Keratinocyte (primary cell): Measurements from ENCODE around the gene S100A2. TPM values are rescaled to one million over a fixed set of nuclear protein-coding genes. Genes with fewer than 3 reads are reported as not detected.

ENCODE experiments used
- DNase-seq: peaks from one replicate; pipeline ENCODE4 v3.0.0-alpha.2; 2011; ENCODE audit warnings: low read depth, missing footprints, low spot score
- FAIRE-seq: peaks from 2 replicates; lab custom pipeline; 2011; peaks lifted over from hg19 to GRCh38; lab: Jason Lieb, UNC
- H2AFZ ChIP-seq: 2 replicates; pipeline ENCODE4 v1.6.0; 2012; ENCODE audit warnings: low read length, control low read depth, inconsistent platforms; ENCODE audit not compliant: control insufficient read depth
- H3K27ac ChIP-seq: 2 replicates; pipeline ENCODE4 v1.5.1; 2011; ENCODE audit warnings: low read length; ENCODE audit not compliant: control insufficient read depth, insufficient read depth
- H3K27me3 ChIP-seq: 3 replicates; pipeline ENCODE4 v1.6.0; 2011; ENCODE audit warnings: low read length; ENCODE audit not compliant: control insufficient read depth, insufficient read depth; ENCODE audit errors: extremely low read depth
- H3K36me3 ChIP-seq, 2 experiments: 2 replicates in 1 of 2; 3 replicates in 1 of 2; pipeline ENCODE4 v1.5.1; 2011; ENCODE audit warnings: low read length in 2 of 2, mild to moderate bottlenecking in 1 of 2; ENCODE audit not compliant: control insufficient read depth in 2 of 2, insufficient read depth in 2 of 2; ENCODE audit errors: extremely low read depth in 1 of 2
- H3K4me1 ChIP-seq: 3 replicates; pipeline ENCODE4 v1.5.1; 2011; ENCODE audit warnings: low read length; ENCODE audit not compliant: control insufficient read depth, insufficient read depth; ENCODE audit errors: extremely low read depth
- H3K4me2 ChIP-seq: 3 replicates; pipeline ENCODE4 v1.6.0; 2011; ENCODE audit warnings: low read depth, low read length; ENCODE audit not compliant: control insufficient read depth, insufficient read depth; ENCODE audit errors: extremely low read depth
- H3K4me3 ChIP-seq, 3 experiments: fragments of 200-600 bp in 1 of 3; sonication (generic) in 1 of 3; 2 replicates in 2 of 3; 3 replicates in 1 of 3; pipeline ENCODE4 v1.5.1; 2011 to 2016; ENCODE audit warnings: low read length in 3 of 3, mild to moderate bottlenecking in 3 of 3, control low read depth in 2 of 3, inconsistent platforms in 1 of 3, low read depth in 1 of 3, mixed read lengths in 1 of 3, mixed run types in 1 of 3, moderate library complexity in 1 of 3; ENCODE audit not compliant: control insufficient read depth in 2 of 3, insufficient read depth in 2 of 3; ENCODE audit errors: extremely low read depth in 1 of 3
- H3K79me2 ChIP-seq: 2 replicates; pipeline ENCODE4 v1.6.0; 2012; ENCODE audit warnings: low read length; ENCODE audit not compliant: control insufficient read depth, insufficient read depth
- H3K9ac ChIP-seq: 3 replicates; pipeline ENCODE4 v1.6.0; 2011; ENCODE audit warnings: low read length; ENCODE audit not compliant: control insufficient read depth, insufficient read depth; ENCODE audit errors: extremely low read depth
- H3K9me1 ChIP-seq: 3 replicates; pipeline ENCODE4 v1.6.0; 2011; ENCODE audit warnings: low read length; ENCODE audit not compliant: control insufficient read depth, insufficient read depth; ENCODE audit errors: extremely low read depth
- H3K9me3 ChIP-seq: 2 replicates; pipeline ENCODE4 v1.5.1; 2012; ENCODE audit warnings: low read depth, low read length; ENCODE audit not compliant: control insufficient read depth
- H4K20me1 ChIP-seq: 3 replicates; pipeline ENCODE4 v1.6.0; 2011; ENCODE audit warnings: low read length; ENCODE audit not compliant: control insufficient read depth, insufficient read depth; ENCODE audit errors: extremely low read depth
- CTCF ChIP-seq, 3 experiments: IDR thresholded peaks in 1 of 3; conservative IDR thresholded peaks in 1 of 3; optimal IDR thresholded peaks in 1 of 3; 2 replicates in 2 of 3; 3 replicates in 1 of 3; pipeline versions ENCODE3 to v1.5.1; 2011; ENCODE audit warnings: low read length in 3 of 3, mild to moderate bottlenecking in 3 of 3, moderate library complexity in 2 of 3, control low read depth in 1 of 3, inconsistent platforms in 1 of 3; ENCODE audit not compliant: insufficient read depth in 2 of 3; ENCODE audit errors: extremely low read depth in 1 of 3
- EZH2 ChIP-seq: IDR thresholded peaks from one replicate; pipeline ENCODE4 v1.6.1; 2012; ENCODE audit warnings: inconsistent platforms, mild to moderate bottlenecking, low read length, moderate library complexity
- dilution Hi-C: fragments of 300-500 bp; cut with MboI; formaldehyde crosslinking; loops from one replicate; pipeline ENCODE4 v1.7.0; 2020; ENCODE audit warnings: low sequenced_read_pairs; ENCODE audit not compliant: extremely low pct_ligation_motif_present
- polyA plus RNA-seq, 5 experiments: library from polyadenylated mRNA; depleted of rRNA in 3 of 5; stranded (reverse) in 3 of 5; stranded (forward) in 1 of 5; unstranded in 1 of 5; fragments of >200 nt; gene quantifications; 1 replicate in 1 of 5; 2 replicates in 3 of 5; 3 replicates in 1 of 5; pipeline versions ENCODE4 v1.2.1 to v1.2.3, GENCODE V29; 2011 to 2012; ENCODE audit warnings: missing spikeins in 2 of 5, low read depth in 1 of 5, low replicate concordance in 1 of 5

S100A2 gene
- polyA plus RNA-seq, 1 donor (not counting 4 experiments of a cell fraction or from before 2014, with no cell fraction given), result 12,757 TPM

DNA sequence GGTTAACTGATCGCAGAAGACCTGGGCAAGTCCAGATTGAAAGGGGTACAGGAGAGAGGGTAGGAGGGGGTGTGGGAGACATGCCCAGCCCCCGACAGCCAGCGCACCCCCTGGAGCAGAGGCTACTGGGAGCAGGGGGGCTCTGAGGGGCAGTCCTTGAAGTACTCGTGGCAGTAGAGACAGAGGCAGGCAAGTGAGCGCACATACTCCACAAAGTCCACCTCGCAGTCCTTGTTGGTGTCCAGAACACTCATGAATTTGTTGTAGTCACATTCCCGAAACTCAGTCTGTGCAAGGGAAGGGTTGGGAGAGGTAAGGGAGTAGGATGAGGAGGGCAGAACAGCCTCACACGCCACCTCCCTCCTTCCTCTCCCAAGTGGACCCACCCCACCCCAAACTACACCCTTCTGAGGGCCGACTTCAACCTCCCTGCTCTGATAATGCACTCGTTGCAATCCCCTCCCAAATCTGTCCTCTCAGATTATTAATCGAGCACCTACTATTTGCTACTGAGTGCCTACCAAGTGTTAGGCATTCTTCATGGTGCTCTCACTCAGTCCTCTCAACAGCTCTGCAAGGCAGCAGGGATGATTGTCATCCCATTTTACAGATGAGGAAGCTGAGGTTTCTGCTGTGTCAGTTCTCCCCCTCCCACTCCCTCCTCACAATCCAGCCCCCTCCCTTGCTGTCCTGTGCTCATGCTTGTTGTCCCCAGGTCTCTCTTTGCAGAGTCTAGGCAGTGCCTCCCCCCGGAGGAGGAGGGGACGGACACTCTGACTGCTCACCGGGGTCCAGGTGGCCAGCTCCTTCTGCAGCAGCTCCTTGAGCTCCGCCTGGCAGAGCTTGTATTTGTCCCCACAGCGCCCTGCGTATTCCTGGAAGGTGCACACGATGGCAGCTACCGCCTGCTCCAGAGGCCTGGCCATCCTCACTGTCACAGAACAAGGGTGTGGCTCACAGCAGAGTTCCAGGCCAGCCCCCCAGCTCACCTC is 17.8 kb downstream of the S100A2 start:
- TF ChIP-seq CTCF (optimal IDR thresholded peaks at IDR 0.05 in 1 of 3, IDR thresholded peaks at IDR 0.05 in 1 of 3, conservative IDR thresholded peaks at IDR 0.05 in 1 of 3; ENCODE audit: extremely low read depth in 1 of 3, insufficient read depth in 2 of 3, low read length in 3 of 3), result no peak
- no peak for TF ChIP-seq EZH2
- H3K4me2 ChIP-seq, result no peak overlapping the region
- H3K27ac ChIP-seq, result no peak overlapping the region
- dilution Hi-C loops, result no loop called here
- DNase-seq, result no peak
- H3K36me3 ChIP-seq, result peaks cover 1 to 12% of the 10 kb centered on the region in 2 experiments
- no peaks in the 10 kb centered on the region for H3K27me3 ChIP-seq
- no peak for FAIRE-seq
- peaks cover 64% of the 10 kb centered on the region for H3K4me1 ChIP-seq
- no peak overlapping the region for H3K4me3 ChIP-seq
- no peak overlapping the region for H2AFZ ChIP-seq
- H3K79me2 ChIP-seq, result no peaks in the 10 kb centered on the region
- H4K20me1 ChIP-seq, result no peaks in the 10 kb centered on the region
- no peak overlapping the region for H3K9ac ChIP-seq
- H3K9me3 ChIP-seq, result no peaks in the 10 kb centered on the region
- no peaks in the 10 kb centered on the region for H3K9me1 ChIP-seq

DNA sequence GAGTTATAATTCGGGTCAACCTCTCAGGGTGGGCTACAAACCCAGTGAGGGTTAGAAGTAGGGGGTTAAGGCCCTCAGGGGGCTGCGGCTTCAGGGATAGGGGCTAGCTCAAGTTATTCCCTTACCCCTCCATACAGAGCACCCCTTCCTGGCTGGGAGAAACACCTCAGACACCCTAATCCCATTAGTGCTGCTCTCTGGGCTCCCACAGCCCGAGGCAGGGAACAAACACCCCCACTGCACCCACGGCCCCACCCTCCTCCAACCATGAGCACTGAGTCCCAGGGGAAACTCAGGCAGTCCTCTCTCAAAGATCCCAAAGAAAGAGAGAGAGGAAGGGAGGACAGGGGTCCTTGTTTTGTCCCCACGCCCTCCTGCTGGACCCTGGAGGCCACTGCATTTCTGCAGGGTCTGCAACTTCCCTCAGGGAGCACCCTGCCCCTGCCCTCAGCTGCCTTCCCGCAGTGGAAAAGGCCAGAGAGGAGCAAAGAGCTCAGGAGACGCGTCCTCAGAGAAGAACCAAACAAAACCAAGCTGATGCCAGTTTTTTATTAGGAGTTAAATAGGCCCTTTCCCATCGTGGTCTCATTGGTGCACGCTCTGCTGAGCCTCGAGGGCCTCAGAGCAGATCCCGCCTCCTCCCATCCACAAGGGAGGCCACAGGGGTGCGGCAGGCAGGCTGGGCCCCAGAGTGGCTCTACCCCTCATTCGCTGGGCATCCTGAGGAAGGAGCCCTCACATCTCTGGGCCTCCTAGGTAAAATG is 18.7 kb downstream of the S100A2 start:
- no peaks in the 10 kb centered on the region for H3K9me3 ChIP-seq
- H3K4me3 ChIP-seq, result no peak overlapping the region
- no peaks in the 10 kb centered on the region for H3K9me1 ChIP-seq
- H3K4me1 ChIP-seq, result peaks cover 64% of the 10 kb centered on the region
- DNase-seq, result no peak
- H3K36me3 ChIP-seq, result peaks cover 1 to 11% of the 10 kb centered on the region in 2 experiments
- no peaks in the 10 kb centered on the region for H3K27me3 ChIP-seq
- H3K79me2 ChIP-seq, result no peaks in the 10 kb centered on the region
- no peak overlapping the region for H3K4me2 ChIP-seq
- TF ChIP-seq EZH2, result no peak
- no peak for TF ChIP-seq CTCF (optimal IDR thresholded peaks at IDR 0.05 in 1 of 3, IDR thresholded peaks at IDR 0.05 in 1 of 3, conservative IDR thresholded peaks at IDR 0.05 in 1 of 3; ENCODE audit: extremely low read depth in 1 of 3, insufficient read depth in 2 of 3, low read length in 3 of 3)
- FAIRE-seq, result no peak
- no peak overlapping the region for H3K9ac ChIP-seq
- H4K20me1 ChIP-seq, result no peaks in the 10 kb centered on the region
- no peak overlapping the region for H2AFZ ChIP-seq
- no peak overlapping the region for H3K27ac ChIP-seq
- dilution Hi-C loops, result no loop called here
